CD4-positive, alpha-beta T cell treated with Interleukin-21 for 1 hour (primary cell): ENCODE measurements around the gene MACROD2.

Source experiments
- DNase-seq: peaks from one replicate; pipeline ENCODE4 v3.0.0-alpha.2; 2020

Gene MACROD2

GRCh38 chr20:15812696-15813095 lies 1817.4 kb downstream of the MACROD2 start:
- no peak for DNase-seq

- no peak for DNase-seq
Observed at GRCh38 chr20:15814360-15814759, 1819.0 kb downstream of the MACROD2 start.

GRCh38 chr20:15814911-15815310 lies 1819.6 kb downstream of the MACROD2 start:
- no peak for DNase-seq

GRCh38 chr20:15817351-15817750 lies 1822.0 kb downstream of the MACROD2 start:
- DNase-seq = no peak

- no peak for DNase-seq
Observed at GRCh38 chr20:15818651-15819071, 1823.3 kb downstream of the MACROD2 start.

- no peak for DNase-seq
Observed at GRCh38 chr20:15823718-15824117, 1828.4 kb downstream of the MACROD2 start.

GRCh38 chr20:15827628-15828027 lies 1832.3 kb downstream of the MACROD2 start:
- DNase-seq = no peak

GRCh38 chr20:15831201-15831600 lies 1835.9 kb downstream of the MACROD2 start:
- DNase-seq = no peak

GRCh38 chr20:15832512-15832911 lies 1837.2 kb downstream of the MACROD2 start:
- no peak for DNase-seq

- no peak for DNase-seq
Observed at GRCh38 chr20:15834857-15835256, 1839.5 kb downstream of the MACROD2 start.

- DNase-seq = no peak
Observed at GRCh38 chr20:15835811-15836210, 1840.5 kb downstream of the MACROD2 start.

- no peak for DNase-seq
Observed at GRCh38 chr20:15836634-15837033, 1841.3 kb downstream of the MACROD2 start.

GRCh38 chr20:15837563-15837962 lies 1842.2 kb downstream of the MACROD2 start:
- no peak for DNase-seq

GRCh38 chr20:15838466-15838865 lies 1843.2 kb downstream of the MACROD2 start:
- no peak for DNase-seq

- DNase-seq = no peak
Observed at GRCh38 chr20:15840636-15841301, 1845.5 kb downstream of the MACROD2 start.

GRCh38 chr20:15842872-15843271 lies 1847.6 kb downstream of the MACROD2 start:
- DNase-seq = no peak

GRCh38 chr20:15843777-15844176 lies 1848.5 kb downstream of the MACROD2 start:
- no peak for DNase-seq

GRCh38 chr20:15847196-15847784 lies 1852.0 kb downstream of the MACROD2 start:
- DNase-seq = no peak

- no peak for DNase-seq
Observed at GRCh38 chr20:15848126-15848525, 1852.8 kb downstream of the MACROD2 start.

GRCh38 chr20:15848995-15849610 lies 1853.8 kb downstream of the MACROD2 start:
- no peak for DNase-seq

- DNase-seq = no peak
Observed at GRCh38 chr20:15851576-15852215, 1856.4 kb downstream of the MACROD2 start.

GRCh38 chr20:15854911-15855310 lies 1859.6 kb downstream of the MACROD2 start:
- DNase-seq = no peak

GRCh38 chr20:15857173-15857784 lies 1862.0 kb downstream of the MACROD2 start:
- no peak for DNase-seq
